ENCODE measurements around the gene TRMT61A.

Gene TRMT61A

DNA sequence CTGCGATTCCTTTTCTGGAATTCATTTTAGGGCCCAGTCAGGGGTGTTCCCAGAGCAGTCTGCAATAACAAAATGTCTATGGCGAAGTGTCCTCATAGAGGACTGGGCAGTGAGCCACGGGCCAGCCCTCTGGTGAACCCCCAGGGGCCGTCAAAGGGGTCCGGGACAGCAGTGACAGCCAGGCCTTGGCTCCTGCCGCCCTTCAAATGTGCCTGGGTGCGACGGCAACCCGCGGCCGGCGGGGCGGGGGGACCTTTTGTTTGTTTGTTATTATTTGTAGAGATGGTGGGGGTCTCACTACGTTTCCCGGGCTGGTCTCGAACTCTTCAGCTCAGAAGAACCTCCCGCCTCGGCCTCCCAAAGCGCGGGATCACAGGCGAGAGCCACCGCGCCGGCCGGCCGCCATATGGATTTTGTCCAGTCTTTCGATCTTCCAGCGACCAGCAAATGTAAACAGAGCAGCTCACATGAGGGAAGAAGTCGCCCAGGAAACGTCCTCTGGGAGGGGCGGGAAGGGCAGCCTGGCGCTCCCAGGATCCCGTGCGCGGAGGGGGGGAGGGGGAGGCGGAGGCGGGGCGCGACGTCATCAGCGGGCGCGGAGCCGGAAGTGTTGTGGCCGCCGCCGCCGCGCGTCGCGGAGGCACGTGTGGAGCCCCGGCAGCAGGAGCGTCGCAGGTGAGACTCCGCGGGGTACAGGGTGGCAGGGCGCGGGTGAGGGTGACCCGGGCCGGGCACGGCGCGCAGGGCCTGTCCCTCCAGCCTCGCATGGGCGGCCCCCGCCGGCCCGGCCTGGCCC, at the start of gene TRMT61A:
TSS of gene TRMT61A (plus strand) at position 610 of the 796 bp plus-strand sequence. CDS start 783 bp downstream, outside the sequence.
- peak; percentile 74 for DNase-seq

DNA sequence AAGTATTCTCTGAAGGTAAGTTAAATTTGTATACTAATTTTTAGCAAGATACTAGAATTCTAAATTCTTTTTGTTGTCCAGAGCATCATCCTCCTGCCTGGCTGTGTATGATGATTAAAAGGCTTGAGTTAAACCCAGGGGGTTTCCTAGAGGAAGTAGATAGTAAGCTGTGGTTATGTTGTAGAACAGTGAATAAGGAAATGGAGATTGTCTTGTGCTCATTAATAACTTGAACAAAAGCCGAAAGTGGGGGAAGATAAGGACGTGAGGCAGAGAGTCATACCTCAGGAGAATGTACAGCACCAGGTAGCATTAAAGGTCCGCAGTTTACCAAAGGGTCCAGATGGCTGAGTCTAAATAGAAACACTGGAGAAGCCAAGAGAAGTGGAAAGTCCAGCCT, 48.4 kb upstream of the TRMT61A start:
- DNase-seq, result no peak

DNA sequence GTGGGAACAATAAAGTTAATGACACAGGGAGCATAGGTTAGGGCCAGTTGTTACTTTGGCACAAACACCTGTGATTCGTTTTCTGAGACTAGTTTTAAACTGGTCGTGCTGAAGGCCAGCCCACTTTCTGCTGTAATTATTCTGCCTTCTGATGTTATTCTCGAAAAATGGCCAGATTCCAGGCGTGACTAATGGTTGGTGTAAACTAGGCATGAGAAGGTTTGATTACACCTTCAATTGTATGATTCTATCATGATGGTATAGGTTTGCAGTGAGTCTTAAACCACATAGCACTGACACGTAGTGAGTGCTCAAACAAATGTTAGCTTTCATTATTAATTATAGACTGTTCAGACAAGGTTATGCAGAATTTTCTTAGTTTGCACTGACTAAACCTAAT, 45.4 kb upstream of the TRMT61A start:
- DNase-seq, result no peak

DNA sequence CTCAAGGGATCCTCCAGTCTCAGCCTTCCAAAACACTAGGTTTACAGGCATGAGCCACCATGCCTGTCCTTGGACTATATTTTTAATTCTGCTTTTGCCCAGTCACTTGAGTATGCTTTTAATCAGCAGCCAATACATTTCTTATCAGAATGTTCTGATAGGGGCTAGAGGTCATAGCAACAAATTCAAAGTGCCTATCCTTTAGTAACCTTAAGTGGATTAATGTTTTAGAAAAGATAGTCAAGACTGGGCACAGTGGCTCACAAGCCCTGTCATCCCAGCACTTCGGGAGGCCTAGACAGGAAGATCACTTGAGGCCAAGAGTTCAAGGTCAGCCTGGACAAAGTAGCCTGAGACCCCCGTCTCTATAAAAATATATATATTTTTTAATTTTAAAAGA, 43.5 kb upstream of the TRMT61A start:
- no peak for DNase-seq

DNA sequence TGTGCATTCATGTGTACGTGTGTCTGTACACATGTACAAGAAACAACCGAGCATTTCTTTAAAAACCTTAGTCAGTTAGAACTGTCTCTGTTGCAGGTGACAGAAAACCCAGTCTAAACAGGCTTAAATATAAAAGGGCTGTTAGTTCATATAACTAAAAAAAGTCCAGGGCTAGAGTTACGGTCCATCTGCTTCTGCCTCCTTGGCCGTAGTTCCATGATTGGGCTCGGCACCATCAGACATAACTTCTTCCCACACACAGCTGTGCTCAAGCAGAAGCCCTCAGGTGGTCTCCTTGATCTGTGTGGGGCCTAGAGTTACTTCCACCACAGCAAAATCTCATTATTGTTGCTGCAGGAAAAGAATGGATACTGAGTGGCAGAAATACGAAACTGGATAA, 40.9 kb upstream of the TRMT61A start:
- no peak for DNase-seq

DNA sequence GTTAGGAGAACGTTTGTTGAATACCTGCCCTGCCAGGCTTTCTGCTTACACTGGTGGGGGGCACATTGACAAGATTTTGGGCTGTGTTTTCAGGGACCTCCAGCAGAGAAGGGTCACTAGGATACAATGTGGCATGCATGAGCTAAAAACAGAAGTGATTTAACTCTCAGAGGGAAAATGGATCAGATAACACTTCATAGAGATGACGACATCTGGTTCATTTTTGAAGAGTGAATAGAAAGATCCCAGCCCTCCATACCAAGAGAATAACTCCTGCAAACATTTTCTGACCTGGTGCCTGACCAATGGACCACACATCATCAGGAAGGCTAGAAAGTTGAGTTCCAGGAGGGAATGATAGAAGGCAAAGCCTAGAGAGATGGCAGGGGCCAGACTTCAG, 40.0 kb upstream of the TRMT61A start:
- no peak for DNase-seq

DNA sequence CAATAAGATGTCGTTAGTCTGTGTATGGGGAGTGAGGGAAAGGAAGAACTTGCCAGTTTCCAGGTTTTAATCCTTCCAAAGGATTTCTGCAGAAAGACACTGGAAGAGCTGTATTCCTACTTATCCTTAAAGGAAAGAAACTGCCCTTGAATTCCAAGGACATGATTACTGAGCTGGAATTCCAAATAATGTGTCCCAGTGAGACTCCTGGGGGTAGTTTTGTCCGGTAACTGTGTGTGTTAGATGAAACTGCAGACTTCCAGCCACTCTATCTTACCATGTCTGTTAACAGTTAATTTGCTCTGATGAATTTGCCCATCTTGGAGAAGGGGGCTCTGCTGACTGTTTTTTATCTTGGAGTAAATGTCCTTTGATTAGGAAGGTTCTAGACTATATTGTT, 39.4 kb upstream of the TRMT61A start:
- no peak for DNase-seq

DNA sequence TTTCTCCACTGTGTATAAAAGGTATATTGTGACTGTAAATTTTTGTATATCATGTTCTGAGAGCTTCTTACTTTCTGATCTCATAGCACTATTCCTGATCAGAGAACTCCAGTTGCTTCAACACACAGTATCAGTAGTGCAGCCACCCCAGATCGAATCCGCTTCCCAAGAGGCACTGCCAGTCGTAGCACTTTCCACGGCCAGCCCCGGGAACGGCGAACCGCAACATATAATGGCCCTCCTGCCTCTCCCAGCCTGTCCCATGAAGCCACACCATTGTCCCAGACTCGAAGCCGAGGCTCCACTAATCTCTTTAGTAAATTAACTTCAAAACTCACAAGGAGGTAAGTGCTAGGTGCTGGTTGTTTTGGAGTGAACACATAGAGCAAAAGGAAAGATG, 37.3 kb upstream of the TRMT61A start:
- no peak for DNase-seq

DNA sequence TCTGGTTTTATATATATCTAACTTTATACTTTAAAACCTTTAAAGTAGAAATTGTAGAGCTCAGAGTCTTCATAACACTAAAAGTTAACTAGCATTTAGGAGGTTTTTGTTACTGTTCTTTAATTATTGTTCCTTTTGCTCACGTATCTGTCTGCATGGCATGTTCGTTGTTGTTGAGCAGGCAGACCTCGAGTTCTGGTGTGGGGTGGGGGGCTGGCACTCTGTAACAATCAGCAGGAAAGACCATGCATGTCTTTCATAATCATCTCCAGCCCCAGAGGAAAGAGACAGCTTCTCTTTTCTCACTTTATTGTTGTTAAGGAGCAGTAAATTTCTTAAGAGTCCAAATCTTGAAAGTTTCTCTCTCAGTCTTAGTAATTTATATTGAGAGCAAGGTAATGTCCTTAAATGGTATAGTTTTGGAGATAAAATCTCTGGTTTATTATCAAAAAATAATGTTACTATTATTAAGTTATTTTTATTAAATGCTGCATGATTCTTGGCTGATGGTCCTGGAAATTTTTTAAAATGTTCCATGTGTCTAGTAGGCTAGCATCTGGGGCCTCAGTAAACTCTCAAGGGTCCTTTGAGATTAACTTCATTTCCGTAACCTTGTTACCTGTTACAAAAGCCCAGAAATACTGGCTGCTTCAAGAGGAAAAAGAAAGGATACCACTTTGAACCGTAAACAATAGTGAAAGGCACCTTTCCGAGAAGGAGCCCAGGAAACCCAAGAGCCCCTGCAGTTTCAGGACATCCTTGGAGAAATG, 36.7 kb upstream of the TRMT61A start:
- no peak for DNase-seq

DNA sequence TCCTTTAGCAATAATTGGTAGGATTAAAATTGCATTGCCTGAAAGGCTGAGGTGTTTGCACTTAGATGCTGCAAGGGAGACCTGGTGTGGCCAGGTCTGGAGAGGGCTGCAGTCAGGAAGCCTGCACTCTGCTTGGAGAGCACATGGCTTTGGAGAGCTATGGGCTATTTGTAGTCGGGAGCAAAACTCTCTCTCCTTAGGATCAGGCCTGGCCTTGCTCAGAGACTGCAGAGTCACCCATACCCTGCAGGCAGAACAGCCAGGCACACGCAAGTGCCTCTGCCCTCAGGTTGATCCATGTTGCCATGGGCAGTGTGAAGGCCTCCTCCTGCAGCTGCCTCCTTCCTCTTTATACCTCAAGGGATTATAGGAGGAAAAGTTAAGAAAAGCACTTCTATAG, 33.1 kb upstream of the TRMT61A start:
- DNase-seq, result no peak

DNA sequence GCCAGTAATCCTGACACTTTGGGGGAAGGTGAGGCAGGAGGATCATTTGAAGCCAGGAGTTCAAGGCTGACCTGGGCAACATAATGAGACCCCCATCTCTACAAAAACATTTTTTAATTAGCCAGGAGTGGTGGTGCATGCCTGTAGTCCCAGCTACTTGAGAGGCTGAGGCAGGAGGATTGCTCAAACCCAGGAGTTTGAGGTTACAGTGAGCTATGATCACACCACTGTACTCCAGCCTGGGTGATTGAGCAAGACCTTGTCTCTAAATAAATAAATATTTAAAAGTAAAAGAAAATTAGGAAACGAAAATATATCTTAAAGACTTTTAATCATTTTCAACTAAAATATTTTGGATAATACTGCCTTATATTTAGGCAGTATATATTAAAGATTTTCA, 32.2 kb upstream of the TRMT61A start:
- no peak for DNase-seq

DNA sequence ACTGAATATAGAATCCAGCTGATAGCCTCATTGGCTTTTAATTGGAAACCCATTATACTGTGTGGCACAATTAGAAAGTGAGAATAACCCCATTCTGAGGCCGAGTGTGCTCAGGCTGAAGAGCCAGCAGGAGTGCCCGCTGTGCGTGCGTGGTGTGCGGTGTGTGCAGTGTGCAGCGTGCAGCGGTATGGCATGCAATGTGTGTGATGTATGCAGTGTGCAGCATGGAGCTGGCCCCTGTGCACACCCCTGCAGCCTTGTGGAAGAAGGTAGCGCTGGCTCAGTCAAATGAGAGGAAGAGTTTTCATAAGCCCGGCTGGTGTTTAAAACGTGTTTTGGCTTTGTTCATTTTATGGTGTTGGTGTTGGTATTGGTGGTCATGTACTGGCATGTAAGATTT, 29.3 kb upstream of the TRMT61A start:
- DNase-seq, result no peak

DNA sequence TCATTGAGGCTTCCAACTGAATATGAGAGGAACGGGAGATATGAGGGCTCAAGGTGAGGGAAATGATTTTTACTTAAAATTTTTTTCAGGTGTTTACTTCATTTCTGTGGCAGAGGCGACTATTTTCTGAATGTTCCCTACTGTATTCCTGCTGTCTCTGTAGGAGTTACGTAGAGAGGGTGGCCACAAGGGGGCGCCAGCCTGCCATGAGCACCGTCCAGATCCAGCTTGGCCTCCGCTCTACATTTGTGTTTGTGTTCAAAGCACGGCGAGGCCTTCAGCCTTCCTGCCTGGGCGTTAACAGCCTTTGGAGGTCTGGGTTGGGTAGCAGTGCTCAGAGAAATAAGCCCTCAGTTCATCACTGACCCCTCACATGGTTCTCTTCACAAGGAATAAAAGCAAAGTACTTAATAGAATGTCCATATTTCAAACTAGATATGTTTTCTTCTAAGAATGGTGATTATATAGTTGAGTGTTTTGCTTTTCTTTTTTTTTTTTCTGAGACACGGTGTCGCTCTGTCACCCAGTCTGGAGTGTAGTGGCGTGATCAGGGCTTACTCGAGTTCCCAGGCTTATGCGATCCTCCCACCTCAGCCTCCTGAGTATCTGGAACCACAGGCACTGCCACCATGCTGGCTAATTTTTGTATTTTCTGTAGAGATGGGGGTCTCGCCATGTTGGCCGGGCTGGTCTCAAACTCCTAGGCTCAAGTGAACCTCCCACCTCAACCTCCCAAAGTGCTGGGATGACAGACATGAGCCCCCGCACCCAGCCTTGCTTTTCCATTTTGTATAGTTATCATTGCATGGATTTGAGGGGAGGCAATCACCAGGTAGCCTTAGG, 28.6 kb upstream of the TRMT61A start:
- peak; percentile 64 for DNase-seq

DNA sequence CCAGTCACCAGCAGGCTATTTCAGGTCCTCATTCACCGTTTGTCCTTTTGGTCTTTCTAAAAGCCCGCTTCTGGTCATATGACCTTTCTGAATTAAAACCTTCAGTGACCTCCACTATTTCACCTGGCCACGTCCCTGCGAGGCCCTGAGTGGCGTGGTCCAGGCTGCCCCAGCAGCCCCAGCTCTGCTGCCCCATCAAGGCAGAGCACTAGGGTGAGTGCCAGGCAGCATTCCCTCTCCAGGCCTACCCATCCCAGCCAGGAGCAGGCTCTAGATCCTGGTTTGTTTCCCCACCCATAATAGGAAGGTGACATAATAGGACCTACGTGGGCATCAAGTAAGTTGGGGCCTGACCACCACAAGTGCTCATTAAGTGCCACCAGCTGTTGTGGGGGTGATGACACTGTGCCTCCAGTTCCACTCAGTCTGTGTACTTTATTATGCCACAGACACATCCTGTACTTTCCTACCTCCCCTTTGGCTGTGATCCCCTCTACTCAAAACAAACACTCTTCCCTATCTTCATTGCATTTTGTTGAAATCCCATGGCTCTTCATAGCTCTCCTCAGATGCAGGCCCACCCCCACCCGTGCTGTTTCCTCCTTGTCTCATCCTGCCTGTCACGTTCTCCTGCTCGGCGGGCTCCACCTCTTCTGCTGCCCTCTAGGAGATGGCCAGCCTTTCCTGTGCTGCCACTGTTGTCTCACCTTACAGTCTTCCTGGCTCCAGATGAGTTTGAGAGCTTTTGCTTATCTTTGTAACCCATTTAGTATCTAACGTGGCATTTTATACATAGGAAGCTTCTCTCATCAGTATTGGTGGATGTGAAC, 27.7 kb upstream of the TRMT61A start:
- no peak for DNase-seq

DNA sequence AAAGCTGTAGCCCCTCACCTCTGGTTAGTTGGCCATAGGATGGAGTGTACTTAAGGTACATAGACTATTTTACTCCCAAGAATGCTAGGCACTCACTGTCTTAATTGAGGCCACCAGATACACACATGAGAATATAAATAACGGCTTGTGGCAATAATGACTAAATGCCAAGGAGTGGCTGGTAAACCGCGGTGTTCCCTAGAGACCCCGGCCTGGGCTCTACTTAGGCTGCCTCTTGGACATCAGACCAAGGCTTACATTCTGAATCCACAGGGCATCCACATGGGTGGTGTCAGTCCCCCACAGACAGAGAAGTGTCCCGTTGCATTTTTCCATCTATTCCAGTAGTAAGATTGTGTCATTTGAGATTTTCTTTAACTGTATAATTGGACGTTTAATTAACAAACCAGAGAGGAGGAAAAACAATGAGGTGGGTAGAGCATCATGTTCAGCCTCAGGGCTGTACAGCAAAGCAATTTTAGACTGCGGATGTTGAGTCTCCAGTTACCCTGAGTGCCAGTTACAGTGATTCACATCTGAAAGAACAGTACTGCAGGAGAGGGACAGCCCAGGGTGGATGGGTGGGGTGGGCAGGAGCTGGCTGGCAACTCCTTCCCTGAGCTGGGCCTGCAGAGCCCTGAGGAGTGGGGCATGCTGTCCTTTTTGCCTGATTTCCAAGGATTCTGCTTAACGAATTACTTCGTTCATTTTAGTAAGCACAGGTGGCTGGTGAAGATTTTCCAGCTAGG, 26.9 kb upstream of the TRMT61A start:
- DNase-seq, result peak; percentile 32

DNA sequence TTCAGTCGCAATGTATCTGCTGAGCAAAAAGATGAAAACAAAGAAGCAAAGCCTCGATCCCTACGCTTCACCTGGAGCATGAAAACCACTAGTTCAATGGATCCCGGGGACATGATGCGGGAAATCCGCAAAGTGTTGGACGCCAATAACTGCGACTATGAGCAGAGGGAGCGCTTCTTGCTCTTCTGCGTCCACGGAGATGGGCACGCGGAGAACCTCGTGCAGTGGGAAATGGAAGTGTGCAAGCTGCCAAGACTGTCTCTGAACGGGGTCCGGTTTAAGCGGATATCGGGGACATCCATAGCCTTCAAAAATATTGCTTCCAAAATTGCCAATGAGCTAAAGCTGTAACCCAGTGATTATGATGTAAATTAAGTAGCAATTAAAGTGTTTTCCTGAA, 26.1 kb upstream of the TRMT61A start:
- no peak for DNase-seq

DNA sequence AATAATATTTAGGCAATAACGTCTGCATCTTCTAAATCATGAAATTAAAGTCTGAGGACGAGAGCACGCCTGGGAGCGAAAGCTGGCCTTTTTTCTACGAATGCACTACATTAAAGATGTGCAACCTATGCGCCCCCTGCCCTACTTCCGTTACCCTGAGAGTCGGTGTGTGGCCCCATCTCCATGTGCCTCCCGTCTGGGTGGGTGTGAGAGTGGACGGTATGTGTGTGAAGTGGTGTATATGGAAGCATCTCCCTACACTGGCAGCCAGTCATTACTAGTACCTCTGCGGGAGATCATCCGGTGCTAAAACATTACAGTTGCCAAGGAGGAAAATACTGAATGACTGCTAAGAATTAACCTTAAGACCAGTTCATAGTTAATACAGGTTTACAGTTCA, 25.7 kb upstream of the TRMT61A start:
- no peak for DNase-seq

DNA sequence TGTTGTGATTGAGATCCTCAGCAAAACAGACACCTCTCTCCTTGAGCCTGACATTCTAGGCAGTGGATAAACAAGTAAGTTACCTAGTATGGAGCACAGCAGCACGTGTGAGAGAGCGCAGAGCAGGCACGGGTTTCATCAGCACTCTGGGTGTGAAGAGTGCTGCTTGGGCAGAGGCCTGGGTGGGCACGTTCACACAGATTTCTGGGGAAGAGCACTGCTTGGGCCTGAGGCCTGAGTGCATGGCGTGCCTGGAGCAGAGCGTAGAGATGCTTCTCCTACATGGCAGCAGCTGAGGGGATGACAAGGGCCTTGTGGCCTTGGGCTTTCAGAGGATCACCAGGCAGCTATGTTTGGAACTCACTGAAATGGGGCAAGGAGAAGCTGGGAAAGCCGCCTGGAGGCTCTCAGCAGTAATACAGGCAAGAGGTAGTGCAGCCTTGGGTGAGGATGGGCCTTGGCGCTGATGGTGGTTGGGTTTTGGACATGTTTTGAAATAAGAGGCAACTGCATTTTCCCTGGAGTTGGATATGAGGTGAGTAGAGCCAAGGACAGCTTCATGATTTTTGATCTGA, 23.9 kb upstream of the TRMT61A start:
- DNase-seq, result no peak

DNA sequence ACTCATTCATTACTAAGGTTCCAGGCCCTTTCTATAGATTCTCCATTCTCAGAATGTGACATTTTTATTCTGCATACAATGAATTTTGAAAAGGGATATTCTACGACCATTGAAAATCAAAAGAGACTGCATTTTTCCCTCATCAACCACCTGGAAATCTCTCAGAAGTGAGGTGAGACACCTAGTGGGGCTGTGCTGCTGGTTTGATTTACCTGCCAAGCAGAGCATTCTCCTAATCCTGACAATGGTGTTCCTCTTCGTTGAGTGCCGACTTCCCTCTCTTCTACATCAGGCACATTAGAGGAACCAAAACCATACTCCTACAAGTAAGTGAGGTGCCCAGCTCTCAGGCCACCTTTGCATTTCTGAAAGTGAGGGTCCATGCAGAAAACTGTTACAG, 21.2 kb upstream of the TRMT61A start:
- DNase-seq, result no peak

DNA sequence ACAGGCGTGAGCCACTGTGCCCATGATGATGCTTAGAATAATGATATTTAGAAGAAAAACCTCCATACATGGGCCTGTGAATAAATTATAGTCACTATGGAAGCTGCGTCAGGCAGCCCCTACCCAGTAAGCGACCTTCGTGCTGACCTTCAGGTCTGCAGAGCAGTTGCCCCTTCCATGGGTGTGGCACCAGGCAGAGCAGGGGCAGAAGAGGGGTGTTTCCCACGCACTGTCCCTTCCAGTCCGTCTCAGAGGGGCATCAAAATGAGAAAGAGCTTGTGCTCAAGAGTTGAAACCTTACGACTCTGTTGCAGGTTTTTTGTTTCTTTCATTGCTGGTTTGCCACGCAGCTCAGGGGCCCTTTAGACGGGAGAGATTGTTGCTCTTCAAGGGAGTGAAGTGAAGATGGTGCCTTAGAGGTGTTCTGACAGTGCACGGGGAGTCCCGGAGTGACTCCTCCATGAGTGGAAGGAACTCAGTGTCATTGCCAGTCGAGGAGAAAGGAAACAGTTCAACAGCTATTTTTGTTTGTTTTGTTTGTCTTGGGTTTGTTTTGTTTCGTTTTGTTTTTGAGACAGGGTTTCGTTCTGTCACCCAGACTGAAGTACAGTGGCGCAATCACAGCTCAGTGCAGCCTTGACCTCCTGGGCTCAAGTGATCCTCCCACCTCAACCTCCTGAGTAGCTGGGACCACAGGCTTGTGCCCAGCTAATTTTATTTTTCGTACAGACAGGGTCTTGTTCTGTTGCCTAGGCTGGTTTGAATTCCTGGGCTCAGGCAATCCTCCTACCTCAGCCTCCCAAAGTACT, 20.3 kb upstream of the TRMT61A start:
- no peak for DNase-seq
